SU-DHL-6 (cell line): ENCODE results near the gene TNS4.
A peak's percentile ranks its signal among the peaks of the same experiment; 100 is the strongest.

Experiments used
- H2AFZ ChIP-seq: fragments of 200-600 bp; sonication (generic); 2 replicates; pipeline ENCODE4 v1.6.1; 2014; ENCODE audit warnings: low read depth, mild to moderate bottlenecking, moderate library complexity, mixed read lengths, antibody characterized with exemption, low read length; ENCODE audit not compliant: severe bottlenecking
- H3F3A ChIP-seq: fragments of 200-600 bp; shearing (Covaris generic); 2 replicates; pipeline ENCODE4 v1.6.0; 2016; ENCODE audit warnings: antibody characterized with exemption, mild to moderate bottlenecking; ENCODE audit not compliant: insufficient read depth
- H3K27ac ChIP-seq: fragments of 200-600 bp; sonication (generic); 2 replicates; pipeline ENCODE4 v1.5.1; 2016; ENCODE audit warnings: low read depth, mild to moderate bottlenecking, low read length, moderate library complexity, mixed read lengths
- H3K27me3 ChIP-seq: fragments of 200-600 bp; sonication (generic), shearing (Covaris generic); 2 replicates; pipeline ENCODE4 v1.6.0; 2014; ENCODE audit warnings: mild to moderate bottlenecking, low read length
- H3K36me3 ChIP-seq: fragments of 200-600 bp; sonication (generic); 2 replicates; pipeline ENCODE4 v1.6.1; 2014; ENCODE audit warnings: mild to moderate bottlenecking, low read length, mixed read lengths
- H3K4me2 ChIP-seq: fragments of 300-600, 200-600 bp; shearing (Covaris generic), sonication (generic); 2 replicates; pipeline ENCODE4 v1.6.0; 2014; ENCODE audit warnings: low read length, low read depth, mild to moderate bottlenecking; ENCODE audit not compliant: poor library complexity, severe bottlenecking
- H3K4me3 ChIP-seq: fragments of 200-600 bp; sonication (generic); 2 replicates; pipeline ENCODE4 v1.5.1; 2014; ENCODE audit warnings: antibody characterized with exemption, low read length, mild to moderate bottlenecking, mixed read lengths; ENCODE audit not compliant: insufficient read depth, poor library complexity, severe bottlenecking
- H3K79me2 ChIP-seq: fragments of 200-600 bp; sonication (generic); 2 replicates; pipeline ENCODE4 v1.6.1; 2014; ENCODE audit warnings: mild to moderate bottlenecking, low read length, moderate library complexity; ENCODE audit not compliant: insufficient read depth
- H3K9ac ChIP-seq: fragments of 200-600 bp; sonication (generic); 2 replicates; pipeline ENCODE4 v1.7.0; 2014; ENCODE audit warnings: mild to moderate bottlenecking, low read length
- H3K9me2 ChIP-seq: fragments of 200-600 bp; sonication (generic); replicated peaks from 2 replicates; pipeline ENCODE4 v1.6.1; 2014; ENCODE audit warnings: low read length; ENCODE audit not compliant: insufficient read depth
- H3K9me3 ChIP-seq: fragments of 200-600 bp; sonication (generic); 2 replicates; pipeline ENCODE4 v1.6.1; 2014; ENCODE audit warnings: low read length, mixed read lengths; ENCODE audit not compliant: insufficient read depth
- H4K20me1 ChIP-seq: fragments of 200-600 bp; sonication (generic); 2 replicates; pipeline ENCODE4 v1.6.1; 2014; ENCODE audit warnings: low read depth, mild to moderate bottlenecking, antibody characterized with exemption, low read length, moderate library complexity, mixed read lengths
- CTCF ChIP-seq: fragments of 200-600 bp; sonication (generic); IDR thresholded peaks from one replicate; pipeline ENCODE4 v1.5.1; 2017; ENCODE audit warnings: antibody characterized with exemption, mild to moderate bottlenecking, low read length, moderate library complexity; ENCODE audit not compliant: insufficient read depth, poor library complexity, severe bottlenecking
- EZH2phosphoT487 ChIP-seq: fragments of 200-600 bp; sonication (generic), shearing (Covaris generic); conservative IDR thresholded peaks from 2 replicates; pipeline ENCODE4 v1.6.1; 2018; ENCODE audit warnings: mild to moderate bottlenecking, antibody characterized with exemption, low read length, moderate library complexity, mixed read lengths

The TNS4 gene

GRCh38 chr17:40450175-40450574 is 51.2 kb downstream of the TNS4 start:
- no peak overlapping the region for H3K9ac ChIP-seq
- no peak overlapping the region for H3K27ac ChIP-seq
- no peaks in the 10 kb centered on the region for H3K79me2 ChIP-seq

GRCh38 chr17:40448639-40449261 is 52.7 kb downstream of the TNS4 start:
- no peak overlapping the region for H3K4me2 ChIP-seq
- H3K36me3 ChIP-seq = no peaks in the 10 kb centered on the region
- H3K27ac ChIP-seq = no peak overlapping the region
- 0 out of 2 replicates have a peak, but pooled peaks cover 4% of the 10 kb centered on the region for H3K27me3 ChIP-seq
- no peak overlapping the region for H2AFZ ChIP-seq
- no peaks in the 10 kb centered on the region for H3K79me2 ChIP-seq
- H3K9ac ChIP-seq = no peak overlapping the region
- no peaks in the 10 kb centered on the region for H3K9me3 ChIP-seq
- H3K4me3 ChIP-seq = no peak overlapping the region
- no peaks in the 10 kb centered on the region for H3K9me2 ChIP-seq
- H4K20me1 ChIP-seq = no peaks in the 10 kb centered on the region
- H3F3A ChIP-seq = no peaks in the 10 kb centered on the region
- TF ChIP-seq EZH2phosphoT487 (no peak), CTCF (no peak)

More at GRCh38 chr17:40450175-40450574, 51.2 kb downstream of the TNS4 start:
- Histone ChIP-seq H2AFZ (no peak overlapping the region), H3K36me3 (no peaks in the 10 kb centered on the region), H3K9me3 (no peaks in the 10 kb centered on the region), H4K20me1 (no peaks in the 10 kb centered on the region), H3K27me3 (0 out of 2 replicates have a peak, but pooled peaks cover 1% of the 10 kb centered on the region), H3K4me3 (no peak overlapping the region), H3K9me2 (no peaks in the 10 kb centered on the region), H3K4me2 (no peak overlapping the region), H3F3A (no peaks in the 10 kb centered on the region)
- peak; percentile 63 for TF ChIP-seq CTCF
- no peak for TF ChIP-seq EZH2phosphoT487

DNA sequence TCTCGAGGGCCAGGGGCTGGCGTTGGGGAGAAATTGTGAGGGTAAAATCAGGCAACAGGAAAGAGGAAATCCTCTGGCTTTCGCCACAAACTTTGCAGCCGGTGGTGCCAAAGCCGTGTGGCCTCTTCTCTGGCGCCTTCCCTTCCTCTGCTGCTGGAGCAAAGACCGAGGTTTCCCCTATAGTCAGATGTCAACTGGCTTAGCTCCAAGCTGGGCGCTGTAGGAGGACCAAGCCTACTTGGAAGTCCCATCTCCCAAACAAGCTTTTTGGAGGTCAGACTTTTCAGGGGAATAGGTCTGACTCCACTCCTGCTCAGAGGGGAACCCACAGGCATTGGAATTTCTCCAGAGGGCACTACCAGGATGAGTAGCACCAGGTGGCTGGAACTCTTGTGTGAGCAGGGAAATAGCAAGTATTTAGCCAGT is 53.2 kb downstream of the TNS4 start:
- no peaks in the 10 kb centered on the region for H3K9me2 ChIP-seq
- H3K79me2 ChIP-seq = no peaks in the 10 kb centered on the region
- no peak overlapping the region for H3K27ac ChIP-seq
- TF ChIP-seq CTCF (no peak), EZH2phosphoT487 (no peak)
- H3K4me3 ChIP-seq = no peak overlapping the region
- no peaks in the 10 kb centered on the region for H3K36me3 ChIP-seq
- H2AFZ ChIP-seq = no peak overlapping the region
- H3K9me3 ChIP-seq = no peaks in the 10 kb centered on the region
- no peak overlapping the region for H3K9ac ChIP-seq
- no peaks in the 10 kb centered on the region for H3F3A ChIP-seq
- H3K4me2 ChIP-seq = no peak overlapping the region
- no peaks in the 10 kb centered on the region for H4K20me1 ChIP-seq
- 0 out of 2 replicates have a peak, but pooled peaks cover 4% of the 10 kb centered on the region for H3K27me3 ChIP-seq
